Karpas-422 (cell line): ENCODE results near the gene MICAL2. TPM values are rescaled to one million over a fixed set of nuclear protein-coding genes. Genes with fewer than 3 reads are reported as not detected.

Source experiments
- DNase-seq: peaks from one replicate; pipeline ENCODE4 v3.0.0-alpha.2; 2015
- H2AFZ ChIP-seq: fragments of 200-600 bp; sonication (generic); 2 replicates; pipeline ENCODE4 v1.6.1; 2014; ENCODE audit warnings: antibody characterized with exemption, low read length, mixed read lengths
- H3K27ac ChIP-seq: fragments of 200-600 bp; sonication (generic); 2 replicates; pipeline ENCODE4 v1.5.1; 2014; ENCODE audit warnings: mild to moderate bottlenecking, low read length, moderate library complexity
- H3K27me3 ChIP-seq: fragments of 200-600 bp; sonication (generic); 2 replicates; pipeline ENCODE4 v1.6.1; 2014; ENCODE audit warnings: low read length, mixed read lengths
- H3K36me3 ChIP-seq: fragments of 200-600 bp; sonication (generic); 2 replicates; pipeline ENCODE4 v1.6.1; 2014; ENCODE audit warnings: low read length, mixed read lengths; ENCODE audit not compliant: insufficient read depth
- H3K4me1 ChIP-seq: fragments of 200-600 bp; sonication (generic); 2 replicates; pipeline ENCODE4 v1.6.1; 2014; ENCODE audit warnings: mild to moderate bottlenecking, low read length, mixed read lengths
- H3K4me2 ChIP-seq: fragments of 200-600 bp; sonication (generic); 2 replicates; pipeline ENCODE4 v1.6.1; 2014; ENCODE audit warnings: low read length, low read depth, mild to moderate bottlenecking; ENCODE audit not compliant: poor library complexity, severe bottlenecking
- H3K4me3 ChIP-seq: fragments of 200-600 bp; sonication (generic); 2 replicates; pipeline ENCODE4 v1.5.1; 2014; ENCODE audit warnings: mild to moderate bottlenecking, antibody characterized with exemption, low read length, mixed read lengths
- H3K79me2 ChIP-seq: fragments of 200-600 bp; sonication (generic); 2 replicates; pipeline ENCODE4 v1.6.1; 2014; ENCODE audit warnings: mild to moderate bottlenecking, low read length, mixed read lengths
- H3K9ac ChIP-seq: fragments of 200-600 bp; sonication (generic); 2 replicates; pipeline ENCODE4 v1.6.0; 2014; ENCODE audit warnings: low read length
- H3K9me2 ChIP-seq: fragments of 200-600 bp; sonication (generic), shearing (Covaris generic); replicated peaks from 2 replicates; pipeline ENCODE4 v1.6.0; 2014; ENCODE audit warnings: mild to moderate bottlenecking, low read length, moderate library complexity; ENCODE audit not compliant: insufficient read depth
- H3K9me3 ChIP-seq: fragments of 300-700, 200-600 bp; sonication (generic); 2 replicates; pipeline ENCODE4 v1.6.1; 2014; ENCODE audit warnings: low read length, mixed read lengths
- H4K20me1 ChIP-seq: fragments of 200-600 bp; sonication (generic); 2 replicates; pipeline ENCODE4 v1.6.1; 2014; ENCODE audit warnings: mild to moderate bottlenecking, antibody characterized with exemption, low read length, low read depth; ENCODE audit not compliant: insufficient read depth
- total RNA-seq: library from RNA; depleted of rRNA; stranded (reverse); fragments of >200 nt; shearing (Covaris generic); gene quantifications from 2 replicates; pipeline ENCODE4 v1.2.3, GENCODE V29; 2014; ENCODE audit warnings: low replicate concordance

MICAL2 gene
- total RNA-seq, 1 experiment from 2014 or later = 0.93 TPM

GRCh38 chr11:12085371-12086251 is 24.8 kb upstream of the MICAL2 start:
- H3K9me2 ChIP-seq = no peaks in the 10 kb centered on the region
- H3K4me3 ChIP-seq = no peak overlapping the region
- no peaks in the 10 kb centered on the region for H3K36me3 ChIP-seq
- no peaks in the 10 kb centered on the region for H3K9me3 ChIP-seq
- no peaks in the 10 kb centered on the region for H3K27me3 ChIP-seq
- H3K79me2 ChIP-seq = no peaks in the 10 kb centered on the region
- H2AFZ ChIP-seq = no peak overlapping the region
- no peak overlapping the region for H3K27ac ChIP-seq
- H3K4me1 ChIP-seq = no peaks in the 10 kb centered on the region
- no peak overlapping the region for H3K4me2 ChIP-seq
- no peak for DNase-seq
- no peak overlapping the region for H3K9ac ChIP-seq
- no peaks in the 10 kb centered on the region for H4K20me1 ChIP-seq

- H4K20me1 ChIP-seq = no peaks in the 10 kb centered on the region
- H2AFZ ChIP-seq = no peak overlapping the region
- no peaks in the 10 kb centered on the region for H3K9me3 ChIP-seq
- no peaks in the 10 kb centered on the region for H3K9me2 ChIP-seq
- DNase-seq = no peak
- no peaks in the 10 kb centered on the region for H3K79me2 ChIP-seq
- H3K27me3 ChIP-seq = no peaks in the 10 kb centered on the region
- H3K4me2 ChIP-seq = no peak overlapping the region
- no peak overlapping the region for H3K4me3 ChIP-seq
- H3K36me3 ChIP-seq = no peaks in the 10 kb centered on the region
- no peak overlapping the region for H3K27ac ChIP-seq
- H3K9ac ChIP-seq = no peak overlapping the region
- H3K4me1 ChIP-seq = no peaks in the 10 kb centered on the region
These were observed 23.9 kb upstream of the MICAL2 start for GRCh38 chr11:12086271-12087074.

GRCh38 chr11:12087075-12088004 is 23.1 kb upstream of the MICAL2 start:
- H3K27ac ChIP-seq = no peak overlapping the region
- no peaks in the 10 kb centered on the region for H3K9me3 ChIP-seq
- H3K36me3 ChIP-seq = no peaks in the 10 kb centered on the region
- no peak overlapping the region for H3K4me3 ChIP-seq
- no peaks in the 10 kb centered on the region for H3K27me3 ChIP-seq
- H3K9me2 ChIP-seq = no peaks in the 10 kb centered on the region
- no peak overlapping the region for H3K9ac ChIP-seq
- H3K4me2 ChIP-seq = no peak overlapping the region
- no peak overlapping the region for H2AFZ ChIP-seq
- no peaks in the 10 kb centered on the region for H3K79me2 ChIP-seq
- H4K20me1 ChIP-seq = no peaks in the 10 kb centered on the region
- DNase-seq = no peak
- H3K4me1 ChIP-seq = no peaks in the 10 kb centered on the region

GRCh38 chr11:12088047-12088481 is 22.3 kb upstream of the MICAL2 start:
- Histone ChIP-seq H3K79me2 (no peaks in the 10 kb centered on the region), H2AFZ (no peak overlapping the region), H4K20me1 (no peaks in the 10 kb centered on the region), H3K4me2 (no peak overlapping the region), H3K36me3 (no peaks in the 10 kb centered on the region), H3K27ac (no peak overlapping the region), H3K9me2 (no peaks in the 10 kb centered on the region), H3K27me3 (no peaks in the 10 kb centered on the region), H3K9ac (no peak overlapping the region), H3K4me1 (no peaks in the 10 kb centered on the region), H3K9me3 (no peaks in the 10 kb centered on the region), H3K4me3 (no peak overlapping the region)
- no peak for DNase-seq

- no peak overlapping the region for H2AFZ ChIP-seq
- H3K9ac ChIP-seq = no peak overlapping the region
- no peaks in the 10 kb centered on the region for H3K9me2 ChIP-seq
- H3K9me3 ChIP-seq = no peaks in the 10 kb centered on the region
- no peak overlapping the region for H3K4me2 ChIP-seq
- no peaks in the 10 kb centered on the region for H3K4me1 ChIP-seq
- H3K36me3 ChIP-seq = no peaks in the 10 kb centered on the region
- no peak overlapping the region for H3K27ac ChIP-seq
- no peak overlapping the region for H3K4me3 ChIP-seq
- H3K79me2 ChIP-seq = no peaks in the 10 kb centered on the region
- no peaks in the 10 kb centered on the region for H3K27me3 ChIP-seq
- H4K20me1 ChIP-seq = no peaks in the 10 kb centered on the region
- no peak for DNase-seq
These were observed 21.9 kb upstream of the MICAL2 start for GRCh38 chr11:12088531-12088930.

DNA sequence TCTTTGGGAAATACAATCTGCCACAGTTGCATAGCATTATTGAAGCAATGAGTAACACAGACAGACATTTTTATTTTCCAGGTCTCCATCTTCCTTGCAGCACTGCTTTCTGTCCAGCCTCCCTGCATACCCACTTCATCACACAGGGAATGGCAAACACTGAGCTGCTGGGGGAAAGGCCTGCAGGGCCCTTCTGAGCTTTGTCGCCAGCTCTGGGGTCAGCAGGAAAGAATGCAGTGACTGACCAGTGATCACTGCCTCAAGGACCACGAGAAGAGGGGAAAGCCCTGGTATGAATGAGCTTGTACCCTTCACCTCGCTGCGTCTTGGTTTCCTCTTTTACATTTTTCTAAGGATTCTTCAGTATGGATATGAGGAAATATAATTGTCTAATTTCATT is 21.3 kb upstream of the MICAL2 start:
- Histone ChIP-seq H2AFZ (no peak overlapping the region), H3K4me1 (no peaks in the 10 kb centered on the region), H4K20me1 (no peaks in the 10 kb centered on the region), H3K79me2 (no peaks in the 10 kb centered on the region), H3K4me3 (no peak overlapping the region), H3K36me3 (no peaks in the 10 kb centered on the region), H3K27ac (no peak overlapping the region), H3K27me3 (no peaks in the 10 kb centered on the region), H3K9me2 (no peaks in the 10 kb centered on the region), H3K4me2 (no peak overlapping the region), H3K9me3 (no peaks in the 10 kb centered on the region), H3K9ac (no peak overlapping the region)
- no peak for DNase-seq

- Histone ChIP-seq H3K27me3 (no peaks in the 10 kb centered on the region), H3K4me1 (no peaks in the 10 kb centered on the region), H3K27ac (no peak overlapping the region), H3K9me3 (no peaks in the 10 kb centered on the region), H3K4me2 (no peak overlapping the region), H3K9me2 (no peaks in the 10 kb centered on the region), H4K20me1 (no peaks in the 10 kb centered on the region), H3K79me2 (no peaks in the 10 kb centered on the region), H3K4me3 (no peak overlapping the region), H2AFZ (no peak overlapping the region), H3K9ac (no peak overlapping the region), H3K36me3 (no peaks in the 10 kb centered on the region)
- DNase-seq = no peak
These were observed 20.9 kb upstream of the MICAL2 start for GRCh38 chr11:12089473-12089872.
